ENCODE data around the gene FARS2.

Gene FARS2

DNA sequence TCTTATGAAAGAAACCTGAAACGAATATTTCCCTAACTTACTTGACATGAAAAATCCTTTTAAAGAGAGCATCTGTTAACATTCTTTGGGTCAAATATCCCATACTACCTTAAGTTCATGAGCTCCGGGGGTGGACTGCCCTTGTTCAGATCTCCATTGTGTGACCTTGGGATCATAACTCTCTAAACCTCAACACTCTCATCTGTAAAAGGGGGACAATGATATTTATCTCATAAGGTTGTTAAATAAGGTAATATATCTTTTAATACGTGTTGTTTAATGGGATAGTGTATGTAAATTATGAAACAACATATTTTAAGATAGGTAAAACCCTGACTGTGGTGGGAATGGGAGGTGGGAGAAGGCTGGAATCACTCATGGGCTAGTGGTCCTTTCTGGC, 326.3 kb downstream of the FARS2 start:
- no peak for DNase-seq (ENCODE audit: low spot score)

DNA sequence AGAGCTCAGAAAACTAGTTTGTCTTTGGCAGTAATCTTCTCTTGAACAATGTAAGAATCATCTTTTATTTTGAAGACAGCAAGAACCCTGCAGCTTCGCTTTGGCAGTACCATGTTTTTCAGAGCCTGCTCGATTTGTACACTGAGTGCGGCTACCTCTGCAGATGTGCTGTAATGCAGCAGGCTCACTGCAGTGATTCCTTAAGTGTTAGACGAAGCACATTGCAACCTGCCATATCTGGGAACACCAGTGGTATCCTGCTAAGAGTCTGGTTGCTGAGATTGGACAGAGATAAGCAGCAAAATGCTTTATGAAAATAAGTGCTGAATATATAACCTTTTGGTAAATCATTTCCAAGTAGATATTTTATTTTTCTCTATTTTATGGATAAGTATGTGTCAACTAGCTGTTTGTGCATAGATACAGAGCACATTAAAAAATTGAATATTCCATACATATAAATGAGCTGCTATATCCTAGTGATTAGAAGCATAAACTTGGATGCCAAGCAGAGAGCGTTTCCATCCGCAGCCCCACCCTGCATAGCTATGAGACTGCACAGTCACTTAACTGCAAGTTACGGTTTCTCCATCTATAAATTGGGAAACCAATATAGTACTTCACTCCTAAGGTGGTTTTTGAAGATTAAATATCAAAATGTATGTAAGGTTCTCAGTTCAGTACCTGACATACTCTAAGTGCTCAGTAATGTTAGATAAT, 328.3 kb downstream of the FARS2 start:
- no peak for DNase-seq (ENCODE audit: low spot score)

DNA sequence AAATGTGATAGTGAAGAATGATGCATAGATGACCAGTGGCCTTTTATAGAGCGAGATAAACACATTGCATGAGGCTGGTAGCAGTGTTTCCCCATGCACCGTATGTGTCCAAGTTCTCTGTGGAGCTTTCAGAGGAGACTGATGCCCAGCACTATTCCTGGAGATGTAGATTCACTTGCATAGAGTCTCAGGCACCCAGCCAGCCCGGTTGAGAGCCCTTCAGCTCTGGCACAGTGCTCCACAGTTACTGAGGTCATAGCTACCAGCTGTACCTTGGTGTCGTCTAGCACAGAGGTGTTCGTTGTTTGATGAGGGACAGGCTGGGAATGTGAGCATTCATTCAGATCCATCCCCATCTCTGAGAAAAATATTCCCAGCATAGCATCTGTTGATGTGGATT, 328.9 kb downstream of the FARS2 start:
- DNase-seq (ENCODE audit: low spot score) = no peak

DNA sequence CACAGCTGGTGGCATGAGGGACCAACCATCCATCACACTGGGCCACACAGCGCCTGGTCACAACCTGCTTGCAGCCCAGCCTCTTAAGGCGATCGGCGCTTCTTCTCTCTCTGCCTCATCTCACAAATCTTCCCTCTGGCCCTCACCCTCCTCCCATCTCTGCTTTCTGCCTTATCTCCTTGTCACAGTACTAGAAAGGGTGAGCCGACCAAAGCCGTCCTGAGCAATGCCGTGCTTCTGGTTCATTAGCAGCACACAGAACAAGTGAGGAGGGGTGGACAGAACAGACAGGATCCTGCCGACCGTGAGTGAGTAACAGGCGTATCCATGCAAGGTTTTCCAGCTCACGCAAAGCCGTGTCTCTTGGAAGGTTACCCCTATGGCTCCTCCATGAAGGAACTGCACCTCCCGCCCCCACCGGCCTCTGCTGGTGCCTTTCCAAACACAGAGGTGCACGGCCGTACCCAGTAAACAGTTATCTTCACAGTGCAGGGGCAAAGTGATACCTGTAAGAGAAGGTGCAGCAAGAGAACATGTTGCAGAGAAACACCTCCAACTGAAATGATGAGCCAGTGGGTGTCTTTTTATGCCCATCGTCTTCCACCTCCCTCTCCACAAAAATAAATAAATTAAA, 331.7 kb downstream of the FARS2 start:
- no peak for DNase-seq (ENCODE audit: low spot score)

DNA sequence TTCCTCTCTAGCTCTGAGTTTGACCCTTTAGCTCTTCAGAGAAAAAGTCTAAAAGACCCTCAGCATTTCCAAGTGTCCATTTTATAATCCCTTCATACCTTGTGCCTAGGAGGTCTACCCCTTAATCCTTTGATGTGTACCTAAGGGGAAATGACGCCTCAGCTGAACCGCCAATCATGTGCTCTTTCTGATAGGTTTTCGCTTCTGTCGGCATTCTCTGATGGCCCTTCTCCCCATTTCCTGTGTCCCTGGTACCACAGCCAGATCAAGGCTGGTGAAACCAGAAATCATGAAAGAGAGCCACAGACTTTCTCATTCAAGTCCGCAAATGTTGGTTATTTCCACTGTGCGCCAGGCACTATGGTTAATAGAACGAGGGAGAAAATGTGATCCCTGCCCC, 333.9 kb downstream of the FARS2 start:
- DNase-seq (ENCODE audit: low spot score) = no peak

DNA sequence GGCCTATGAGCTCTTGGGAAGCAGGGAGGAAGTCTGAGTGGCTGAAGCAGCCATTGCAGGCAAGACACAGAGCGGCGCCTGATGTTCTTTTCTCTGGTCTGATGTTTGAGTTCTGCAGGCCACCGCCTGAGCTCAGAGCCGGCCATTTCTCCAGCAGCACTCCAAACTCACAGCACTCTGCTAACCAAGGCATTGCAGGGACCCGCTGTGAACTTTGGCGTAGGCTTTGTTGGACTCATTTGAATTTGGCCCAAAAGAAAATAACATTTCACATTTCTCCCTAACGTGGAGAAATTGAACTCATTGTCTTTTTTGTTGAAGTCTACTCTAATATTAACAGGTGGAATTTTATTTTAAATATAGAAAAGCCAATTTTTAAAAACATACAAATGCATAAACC, 336.1 kb downstream of the FARS2 start:
- no peak for DNase-seq (ENCODE audit: low spot score)

DNA sequence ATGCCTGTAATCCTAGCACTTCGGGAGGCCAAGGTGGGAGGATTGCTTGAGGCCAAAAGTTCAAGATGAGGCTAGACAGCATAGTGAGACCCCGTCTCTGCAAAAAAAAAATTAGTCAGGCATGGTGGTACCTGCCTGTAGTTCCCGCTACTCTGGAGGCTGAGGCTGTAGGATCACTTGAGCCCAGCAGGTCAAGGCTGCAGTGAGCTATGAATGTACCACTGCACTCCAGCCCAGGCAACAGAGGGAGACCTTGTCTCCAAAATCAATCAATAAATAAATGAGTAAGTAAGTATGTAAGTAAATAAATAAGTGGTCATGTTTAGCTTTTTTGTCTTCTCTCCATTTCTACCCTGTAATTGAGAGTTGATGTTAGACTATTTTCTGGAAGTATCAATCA, 336.8 kb downstream of the FARS2 start:
- no peak for DNase-seq (ENCODE audit: low spot score)

DNA sequence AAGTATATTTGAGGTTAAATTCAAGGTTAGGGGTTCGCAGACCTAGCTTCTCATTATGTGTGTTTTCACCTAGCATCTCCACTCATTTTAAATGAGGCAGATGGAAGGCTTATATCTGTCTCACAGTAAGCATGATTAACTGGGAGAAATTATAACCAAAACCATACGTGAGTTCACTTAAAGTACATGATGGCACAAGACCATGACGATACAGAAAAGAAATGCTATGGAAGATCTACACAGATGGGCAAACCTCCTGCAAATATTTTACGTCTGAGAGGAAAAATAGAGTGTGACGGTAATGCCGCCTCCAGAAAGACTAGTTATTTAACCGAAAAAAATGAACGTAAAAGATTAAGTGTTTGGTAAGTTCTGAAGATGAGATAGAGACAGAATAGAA, 337.8 kb downstream of the FARS2 start:
- no peak for DNase-seq (ENCODE audit: low spot score)

DNA sequence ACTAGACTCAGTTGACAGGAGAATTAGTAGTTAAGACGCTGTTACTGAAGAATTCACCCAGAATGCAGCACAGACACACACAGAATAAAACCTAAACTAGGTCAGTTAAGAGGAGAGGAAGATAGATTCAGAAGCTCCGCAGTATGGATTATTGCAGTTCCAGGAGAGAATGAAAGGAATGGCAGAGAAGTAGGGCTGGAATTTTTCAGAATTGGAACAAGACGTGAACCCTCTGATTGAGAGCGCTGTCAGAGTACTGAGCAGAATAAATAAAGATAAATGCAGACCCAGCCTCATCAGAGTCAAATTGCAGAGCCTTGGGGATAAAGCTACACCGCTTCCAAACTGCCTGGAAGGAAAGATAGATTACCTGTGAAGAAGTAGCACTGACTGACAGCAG, 344.6 kb downstream of the FARS2 start:
- no peak for DNase-seq (ENCODE audit: low spot score)

DNA sequence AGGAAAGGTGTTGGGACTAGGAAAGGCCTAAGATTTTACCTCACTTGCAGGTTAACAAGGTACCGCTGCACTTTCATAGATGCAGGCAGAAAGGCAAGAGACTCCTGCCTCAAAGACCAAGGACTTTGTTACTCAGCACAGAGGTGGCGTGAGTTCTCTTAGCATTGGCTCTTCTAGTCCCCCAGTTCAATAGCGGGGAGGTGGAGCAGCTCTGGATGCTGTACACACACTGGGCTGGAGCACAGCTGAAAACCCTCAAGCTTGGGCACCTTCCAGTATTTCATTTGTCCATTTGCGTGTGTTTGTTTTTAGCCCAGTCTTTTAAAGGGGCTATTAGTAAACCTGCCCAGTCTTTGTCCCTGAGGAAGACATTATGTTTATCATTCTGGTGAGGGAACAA, 345.2 kb downstream of the FARS2 start:
- DNase-seq (ENCODE audit: low spot score) = no peak

DNA sequence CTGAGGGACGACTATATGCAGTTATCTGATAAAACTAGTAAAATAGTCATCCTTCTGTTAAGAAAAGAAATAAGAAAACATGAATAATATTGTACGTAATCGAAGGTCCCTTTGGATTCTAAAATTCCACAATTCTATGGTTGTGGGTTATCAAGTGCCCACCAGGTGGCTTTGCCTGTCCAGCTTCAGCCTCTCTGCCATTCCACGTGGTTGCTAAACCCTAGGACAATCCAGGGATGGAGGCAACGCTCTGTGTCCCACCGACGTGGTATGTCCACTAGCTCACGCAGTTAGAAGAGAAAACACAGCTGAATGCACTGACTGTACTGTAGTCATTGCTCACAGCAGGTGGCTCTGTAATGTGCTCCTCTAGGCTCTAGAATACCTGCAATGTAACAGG, 349.3 kb downstream of the FARS2 start:
- DNase-seq (ENCODE audit: low spot score) = no peak

DNA sequence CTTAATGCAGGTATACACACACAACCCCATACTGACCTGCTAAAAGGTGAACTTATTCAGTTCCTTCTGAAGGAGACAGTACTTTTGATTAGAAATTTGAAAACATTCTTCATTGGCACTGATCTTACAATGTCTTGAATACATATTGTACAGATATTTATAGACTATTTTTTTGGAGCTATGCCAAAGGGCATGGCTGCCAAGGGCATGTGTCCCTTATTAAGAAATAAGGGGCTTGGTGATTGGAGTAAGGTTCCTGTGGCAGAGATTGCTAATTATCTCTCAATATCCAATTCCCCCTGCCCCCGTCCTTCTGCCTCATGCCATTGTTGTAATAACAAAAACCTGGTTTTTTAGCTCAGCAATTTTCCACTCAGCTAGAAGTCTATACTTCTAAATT, 355.9 kb downstream of the FARS2 start:
- no peak for DNase-seq (ENCODE audit: low spot score)

DNA sequence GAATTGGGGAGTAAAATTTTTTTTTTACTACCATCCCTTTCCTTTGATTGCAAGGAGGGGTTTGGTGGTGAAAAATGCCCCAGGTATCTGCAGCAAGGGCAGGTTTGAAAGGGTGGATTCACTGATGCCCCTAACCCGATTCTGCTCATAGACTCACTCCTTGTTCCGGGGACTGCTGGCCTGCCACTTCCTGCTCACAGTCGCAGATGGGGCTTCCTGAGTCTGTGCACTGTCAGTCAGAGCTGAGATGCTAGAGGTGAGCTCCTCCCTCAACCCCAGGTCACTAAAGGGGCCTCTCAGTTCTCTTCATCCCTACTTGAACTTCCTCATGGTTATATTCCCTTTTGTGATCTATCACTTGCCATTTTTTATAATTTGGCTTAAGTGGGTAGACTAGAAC, 357.9 kb downstream of the FARS2 start:
- no peak for DNase-seq (ENCODE audit: low spot score)

DNA sequence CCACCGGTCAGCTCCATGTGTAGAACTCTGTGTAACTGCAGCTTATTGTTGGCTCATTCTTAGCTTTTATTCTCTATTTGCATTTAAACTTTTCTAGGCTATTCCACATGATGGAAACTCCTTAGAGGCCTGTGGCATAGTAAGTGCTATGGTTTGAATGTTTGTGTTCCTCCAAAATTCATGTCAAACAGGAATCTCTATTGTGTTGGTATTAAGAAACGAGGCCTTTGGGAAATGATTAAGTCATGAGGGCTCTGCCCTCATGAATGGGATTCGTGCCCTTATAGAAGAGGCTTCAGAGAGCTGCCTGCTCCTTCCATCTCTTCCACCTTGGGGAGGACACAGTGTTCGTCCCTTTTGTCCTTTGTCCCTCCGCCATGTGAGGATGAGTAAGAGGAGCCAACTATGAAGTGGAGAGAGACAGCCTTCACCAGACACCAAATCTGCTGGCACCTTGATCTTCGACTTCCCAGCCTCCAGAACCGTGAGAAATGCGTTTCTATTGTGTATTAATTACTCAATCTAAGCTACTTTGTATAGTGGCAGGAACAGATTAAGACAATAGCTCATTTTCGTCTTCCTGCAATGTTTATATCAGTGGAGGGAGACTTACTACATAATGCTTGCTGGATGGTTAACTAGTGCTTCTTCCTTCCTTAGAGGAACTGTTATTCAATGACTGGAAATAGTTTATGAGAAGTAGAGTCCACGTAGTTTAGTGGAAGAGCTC, 361.1 kb downstream of the FARS2 start:
- no peak for DNase-seq (ENCODE audit: low spot score)

DNA sequence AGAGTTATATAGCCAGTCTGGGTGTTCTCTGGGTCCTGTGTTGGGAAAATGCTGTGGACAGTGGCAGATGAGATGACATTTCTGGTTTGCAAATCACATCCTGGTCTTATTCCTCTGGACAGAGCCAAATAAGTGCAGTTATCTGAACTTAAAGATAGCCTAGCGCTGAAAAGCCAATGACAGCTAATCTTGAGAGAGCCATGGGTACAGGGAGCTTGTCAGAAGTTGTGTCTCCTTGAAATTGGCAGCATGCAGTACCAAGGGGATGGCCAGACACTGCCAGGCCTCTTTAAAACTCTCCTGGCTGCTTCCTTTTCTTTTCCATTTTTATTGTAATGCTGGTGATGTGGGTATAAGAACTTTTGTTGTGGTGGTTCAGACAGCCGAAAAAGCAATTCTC, 362.5 kb downstream of the FARS2 start:
- no peak for DNase-seq (ENCODE audit: low spot score)

DNA sequence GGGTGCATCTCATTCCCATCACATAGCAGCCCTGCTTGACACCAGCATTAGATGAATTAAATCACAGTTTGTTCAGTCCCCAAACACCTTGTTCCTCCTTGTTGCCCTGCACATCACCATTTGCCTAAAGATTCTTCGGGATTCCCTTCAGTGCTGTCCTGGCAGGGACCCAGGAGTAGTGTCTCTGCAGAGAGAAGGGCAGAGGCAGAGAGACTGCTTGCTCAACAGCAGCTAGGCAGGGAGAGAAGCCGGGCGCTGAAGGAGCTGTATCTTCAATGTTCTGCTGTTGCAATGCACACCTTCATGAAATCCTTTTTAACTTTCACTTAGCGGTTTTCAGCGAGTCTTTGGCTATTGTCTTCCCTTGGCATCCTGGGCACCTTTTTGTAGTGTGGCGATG, 362.9 kb downstream of the FARS2 start:
- DNase-seq (ENCODE audit: low spot score) = no peak

DNA sequence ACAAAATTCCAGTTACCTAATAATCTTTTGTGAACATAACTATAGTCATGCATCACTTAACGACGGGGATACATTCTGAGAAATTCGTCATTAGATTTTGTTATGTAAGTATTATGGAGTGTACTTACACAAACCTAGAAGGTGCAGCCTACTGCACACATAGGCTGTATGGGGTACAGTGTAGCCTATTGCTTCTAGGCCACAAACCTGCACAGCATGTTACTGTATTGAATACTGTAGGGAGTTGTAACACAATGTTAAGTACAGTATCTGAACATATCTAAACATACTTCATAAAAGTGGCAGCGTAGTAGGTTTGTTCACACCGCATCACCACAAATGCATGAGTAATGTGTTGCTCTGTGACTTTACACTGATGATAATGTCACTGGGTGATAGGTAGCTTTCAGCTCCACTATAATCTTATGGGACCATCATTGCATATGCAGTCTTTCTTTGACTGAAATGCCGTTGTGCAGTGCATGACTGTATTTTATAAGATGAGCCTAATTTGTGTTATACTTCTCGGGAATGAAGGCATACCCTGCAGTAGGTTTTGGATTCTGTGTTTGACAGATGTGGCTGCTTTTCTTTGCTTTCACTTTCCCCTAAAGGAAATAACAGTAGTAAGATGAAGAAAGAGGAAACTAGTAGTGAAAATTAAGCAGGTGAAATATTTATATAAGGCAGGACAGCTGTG, 365.6 kb downstream of the FARS2 start:
- no peak for DNase-seq (ENCODE audit: low spot score)

DNA sequence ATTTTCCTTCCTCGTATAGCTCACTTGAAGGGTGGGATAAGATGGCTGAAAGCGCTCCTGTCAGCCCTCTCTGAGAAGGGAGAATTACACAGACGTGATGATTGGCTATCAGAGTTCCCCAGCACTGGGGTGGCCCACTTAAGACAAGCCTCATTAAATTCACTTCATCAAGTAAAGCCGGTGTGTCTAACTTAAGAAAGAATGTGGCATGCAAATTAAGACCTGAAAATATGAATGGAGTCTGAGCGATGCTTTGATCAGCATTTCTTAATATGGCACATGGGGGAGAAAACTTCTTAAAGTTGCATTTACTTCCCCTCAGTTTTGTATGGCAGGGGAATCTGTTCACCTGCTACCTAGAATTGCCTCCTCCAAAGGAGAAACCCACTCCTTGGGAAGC, 369.3 kb downstream of the FARS2 start:
- no peak for DNase-seq (ENCODE audit: low spot score)

DNA sequence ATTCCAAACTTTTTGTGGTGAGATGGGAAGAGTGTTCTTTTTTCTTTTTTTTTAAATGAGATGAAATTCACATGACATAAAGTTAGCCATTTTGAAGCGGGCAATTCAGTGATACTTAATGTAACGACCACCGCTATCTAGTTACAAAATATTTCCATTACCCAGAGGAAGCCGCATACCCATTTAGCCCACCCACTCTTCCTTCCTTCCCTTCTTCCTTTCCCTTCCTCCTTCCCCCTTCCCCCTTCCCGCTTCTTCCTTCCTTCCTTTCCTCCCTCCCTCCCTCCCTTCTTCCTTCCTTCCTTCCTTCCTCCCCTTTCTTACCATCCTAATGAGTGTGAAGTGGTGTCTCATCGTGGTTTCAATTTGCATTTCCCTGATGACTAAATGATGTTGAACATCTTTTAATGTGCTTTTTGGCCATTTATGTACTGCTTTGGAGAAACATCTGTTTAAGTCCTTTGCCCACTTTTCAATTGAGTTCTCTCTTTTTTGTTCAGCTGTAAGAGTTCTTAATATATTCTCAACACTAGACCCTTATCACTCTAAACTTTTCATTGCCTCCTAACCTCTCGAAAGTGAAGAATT, 371.1 kb downstream of the FARS2 start:
- no peak for DNase-seq (ENCODE audit: low spot score)

DNA sequence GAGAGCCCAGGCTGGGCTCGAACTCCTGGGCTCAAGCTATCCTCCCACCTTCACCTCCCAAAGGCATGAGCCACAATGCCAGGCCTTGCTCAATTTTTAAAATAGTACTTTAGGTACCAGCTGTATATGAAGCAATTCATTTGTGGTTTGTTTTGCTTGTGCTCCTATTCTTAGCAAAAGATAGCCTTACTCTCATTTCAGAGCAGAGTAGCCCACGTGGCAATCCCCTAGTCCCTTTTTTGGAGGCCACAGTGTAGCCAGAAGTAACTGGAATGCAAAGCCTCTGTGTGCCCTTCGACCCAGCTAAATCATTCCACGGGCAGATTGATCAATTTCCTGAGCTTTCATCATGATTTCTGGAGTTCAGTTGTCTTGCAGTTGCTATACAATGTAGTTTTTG, 373.2 kb downstream of the FARS2 start:
- DNase-seq (ENCODE audit: low spot score) = no peak

DNA sequence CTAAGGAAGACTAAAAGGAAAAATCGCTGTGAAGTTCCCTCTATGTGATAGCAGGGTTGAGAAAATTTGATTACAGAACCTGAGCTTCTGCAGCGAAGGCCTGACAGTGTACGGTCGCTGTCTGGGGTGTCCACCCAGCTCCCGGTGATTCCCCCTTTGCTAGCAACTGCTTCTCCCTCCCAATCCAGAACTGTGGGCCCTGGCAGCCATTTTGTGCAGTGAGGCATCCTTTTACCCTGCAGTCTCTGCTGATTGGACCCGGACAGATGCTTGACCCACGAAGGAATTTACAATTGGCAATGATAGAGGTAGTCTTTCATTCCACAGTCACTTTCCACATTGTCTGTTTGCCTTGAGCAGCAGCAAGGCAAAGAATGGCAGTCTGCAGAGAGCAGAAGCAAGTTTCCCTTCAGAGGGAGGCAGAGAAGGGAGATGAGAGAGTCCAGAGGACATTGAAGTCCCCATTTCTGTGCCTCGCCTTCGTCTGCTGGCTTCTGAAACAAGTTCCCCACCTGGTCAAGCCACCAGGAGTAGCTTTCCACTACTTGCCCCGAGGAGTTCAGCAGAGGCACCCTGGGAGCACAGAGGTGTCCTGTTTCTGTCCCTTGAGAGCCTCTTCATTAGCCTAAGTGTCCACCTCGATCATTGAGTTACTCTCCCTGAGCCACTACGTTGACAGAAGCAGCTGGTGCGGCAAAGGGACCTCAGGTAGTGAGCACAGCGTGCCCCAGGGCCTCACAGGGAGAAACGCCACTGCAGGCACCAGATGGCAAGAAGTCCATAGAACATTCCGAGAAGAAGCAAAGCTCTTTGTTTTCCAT, 375.1 kb downstream of the FARS2 start:
- DNase-seq (ENCODE audit: low spot score) = no peak

DNA sequence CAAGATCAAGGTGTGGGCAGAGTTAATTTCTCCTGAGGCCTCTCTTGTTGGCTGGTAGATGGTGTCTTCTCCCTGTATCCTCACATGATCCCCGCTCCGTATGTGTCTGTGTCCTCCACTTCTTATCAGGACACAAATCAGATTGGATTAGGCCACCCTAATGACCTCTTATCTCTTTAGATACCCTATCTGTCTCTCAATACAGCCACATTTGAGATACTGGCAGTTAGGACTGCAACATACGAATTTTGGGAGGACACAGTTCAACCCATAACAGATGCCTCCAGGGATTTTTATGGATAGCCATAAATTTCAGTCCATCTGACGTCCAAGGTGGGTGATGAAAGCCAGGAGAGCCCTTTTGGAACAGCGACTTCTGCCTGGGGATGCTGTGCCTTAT, 376.4 kb downstream of the FARS2 start:
- no peak for DNase-seq (ENCODE audit: low spot score)
